Endothelial cell of umbilical vein (primary cell): ENCODE data around the gene ROPN1L. TPM values are rescaled to one million over a fixed set of nuclear protein-coding genes. Genes with fewer than 3 reads are reported as not detected.

Source experiments
- BruUV-seq: library from RNA; stranded (reverse); fragments of 400-500 nt; replicated peaks from 2 replicates; lab custom pipeline; 2021; lab: Mats Ljungman, UMichigan
- CTCF ChIA-PET: fragments of 300-600, 350-600 bp; sonication (Branson Sonifier 250); formaldehyde crosslinking; loops from one replicate; lab custom pipeline; 2021; ENCODE audit warnings: antibody characterized with exemption, inconsistent platforms; lab: Charles Lee
- POLR2A ChIA-PET: fragments of 300-600, 350-600 bp; sonication (Branson Sonifier 250); formaldehyde crosslinking; loops from one replicate; lab custom pipeline; 2021; ENCODE audit warnings: antibody characterized with exemption, inconsistent platforms; lab: Charles Lee
- DNase-seq: peaks from one replicate; pipeline ENCODE4 v3.0.0-alpha.2; 2011; ENCODE audit warnings: low read depth, low spot score
- FAIRE-seq: peaks from 2 replicates; lab custom pipeline; 2011; peaks lifted over from hg19 to GRCh38; lab: Jason Lieb, UNC
- H2AFZ ChIP-seq: 2 replicates; pipeline ENCODE4 v1.6.0; 2012; ENCODE audit warnings: low read depth, low read length, control low read depth, inconsistent platforms
- H3K27ac ChIP-seq: 2 replicates; pipeline ENCODE4 v1.5.1; 2011; ENCODE audit warnings: low read depth, mild to moderate bottlenecking, control low read depth, low read length, moderate library complexity; ENCODE audit not compliant: insufficient read depth
- H3K27me3 ChIP-seq, 2 experiments: 2 replicates each; pipeline versions ENCODE4 v1.6.0 to v1.6.1; 2011; ENCODE audit warnings: low read length in 2 of 2, mixed read lengths in 1 of 2; ENCODE audit not compliant: control insufficient read depth in 2 of 2, insufficient read depth in 2 of 2
- H3K36me3 ChIP-seq, 2 experiments: 2 replicates in 1 of 2; 3 replicates in 1 of 2; pipeline ENCODE4 v1.5.1; 2011; ENCODE audit warnings: low read length in 2 of 2, mild to moderate bottlenecking in 1 of 2, moderate library complexity in 1 of 2; ENCODE audit not compliant: control insufficient read depth in 2 of 2, insufficient read depth in 2 of 2; ENCODE audit errors: extremely low read depth in 1 of 2
- H3K4me1 ChIP-seq: 3 replicates; pipeline ENCODE4 v1.5.1; 2011; ENCODE audit warnings: mild to moderate bottlenecking, low read length; ENCODE audit not compliant: control insufficient read depth, insufficient read depth; ENCODE audit errors: extremely low read depth
- H3K4me2 ChIP-seq: 2 replicates; pipeline ENCODE4 v1.6.1; 2011; ENCODE audit warnings: low read length, control low read depth, mixed read lengths; ENCODE audit not compliant: insufficient read depth
- H3K4me3 ChIP-seq, 3 experiments: fragments of 200-600 bp in 1 of 3; sonication (generic), shearing (Covaris generic) in 1 of 3; replicated peaks in 1 of 3; 2 replicates each; pipeline ENCODE4 v1.5.1; 2011 to 2016; ENCODE audit warnings: control low read depth in 3 of 3, low read length in 3 of 3, mild to moderate bottlenecking in 2 of 3, inconsistent platforms in 1 of 3, low read depth in 1 of 3, moderate library complexity in 1 of 3; ENCODE audit not compliant: insufficient read depth in 1 of 3
- H3K79me2 ChIP-seq: 2 replicates; pipeline ENCODE4 v1.6.0; 2012; ENCODE audit warnings: low read length, inconsistent platforms; ENCODE audit not compliant: control insufficient read depth, insufficient read depth
- H3K9ac ChIP-seq: replicated peaks from 2 replicates; pipeline ENCODE3; 2011; ENCODE audit warnings: low read length, control low read depth; ENCODE audit not compliant: insufficient read depth; ENCODE audit errors: extremely low read depth
- H3K9me1 ChIP-seq: replicated peaks from 3 replicates; pipeline ENCODE4 v1.6.0; 2011; ENCODE audit warnings: mild to moderate bottlenecking, low read length; ENCODE audit not compliant: control insufficient read depth, insufficient read depth; ENCODE audit errors: extremely low read depth
- H3K9me3 ChIP-seq: replicated peaks from 2 replicates; pipeline ENCODE4 v1.5.1; 2012; ENCODE audit warnings: low read length, inconsistent platforms; ENCODE audit not compliant: control insufficient read depth, insufficient read depth
- H4K20me1 ChIP-seq: replicated peaks from 2 replicates; pipeline ENCODE3; 2011; ENCODE audit warnings: mild to moderate bottlenecking, low read length; ENCODE audit not compliant: control insufficient read depth, insufficient read depth; ENCODE audit errors: extremely low read depth
- EZH2 ChIP-seq: IDR thresholded peaks from 2 replicates; pipeline ENCODE4 v1.6.1; 2012; ENCODE audit warnings: borderline replicate concordance, low read depth, mild to moderate bottlenecking, moderate library complexity, low read length, inconsistent platforms; ENCODE audit not compliant: severe bottlenecking
- FOS ChIP-seq: IDR thresholded peaks from 2 replicates; pipeline ENCODE4 v1.6.1; 2011; ENCODE audit warnings: mild to moderate bottlenecking, low read length, moderate library complexity, borderline replicate concordance; ENCODE audit not compliant: insufficient read depth
- GATA2 ChIP-seq: IDR thresholded peaks from 2 replicates; pipeline ENCODE4 v1.7.0; 2011; ENCODE audit warnings: low read depth, mild to moderate bottlenecking, moderate library complexity, mixed read lengths, low read length; ENCODE audit not compliant: insufficient read length, insufficient read depth
- JUN ChIP-seq: IDR thresholded peaks from 2 replicates; pipeline ENCODE4 v1.6.1; 2011; ENCODE audit warnings: borderline replicate concordance, low read depth; ENCODE audit not compliant: insufficient read length, insufficient read depth
- MYC ChIP-seq: IDR thresholded peaks from one replicate; pipeline ENCODE4 v1.6.1; 2011; ENCODE audit warnings: mild to moderate bottlenecking, low read depth, low read length
- POLR2A ChIP-seq: IDR thresholded peaks from 2 replicates; pipeline ENCODE4 v1.6.1; 2012; ENCODE audit warnings: low read depth, mild to moderate bottlenecking, control low read depth, low read length
- POLR2AphosphoS5 ChIP-seq: IDR thresholded peaks from 2 replicates; pipeline ENCODE4 v1.6.1; 2012; ENCODE audit warnings: low read depth, mild to moderate bottlenecking, control low read depth, low read length, moderate library complexity; ENCODE audit not compliant: insufficient read depth
- dilution Hi-C: fragments of 300-500 bp; cut with MboI; formaldehyde crosslinking; loops from one replicate; pipeline ENCODE4 v1.15.0; 2019; ENCODE audit warnings: low sequenced_read_pairs; ENCODE audit not compliant: extremely low pct_ligation_motif_present
- intact Hi-C: fragments of 100-400 bp; cut with micrococcal nuclease; formaldehyde crosslinking; loops from one replicate; pipeline ENCODE4 v1.10.0; 2022
- polyA plus RNA-seq, 4 experiments: library from polyadenylated mRNA; depleted of rRNA in 3 of 4; stranded (reverse) in 3 of 4; unstranded in 1 of 4; fragments of >200 nt; gene quantifications; 2 replicates each; pipeline versions ENCODE4 v1.2.1 to v1.2.3, GENCODE V29; 2011 to 2012; ENCODE audit warnings: missing spikeins in 1 of 4
- total RNA-seq: library from RNA; stranded (reverse); gene quantifications from 2 replicates; pipeline ENCODE4 v1.2.3, GENCODE V29; 2021
- TF ChIP-seq, protein P1 (sequence below), 2 donors: IDR thresholded peaks; 1 replicate in 1 of 2; 2 replicates in 1 of 2; pipeline ENCODE4 v1.5.1; 2011; ENCODE audit warnings: low read length in 2 of 2, mild to moderate bottlenecking in 2 of 2, moderate library complexity in 2 of 2, control low read depth in 1 of 2, inconsistent platforms in 1 of 2, low read depth in 1 of 2; ENCODE audit not compliant: insufficient read depth in 1 of 2; ENCODE audit errors: extremely low read depth in 1 of 2
- TF ChIP-seq, protein P2 (sequence below): IDR thresholded peaks from 2 replicates; pipeline ENCODE4 v1.6.1; 2011; ENCODE audit not compliant: insufficient read depth, insufficient read length

Gene ROPN1L
- total and polyA plus RNA-seq, 2 donors (not counting 3 experiments of a cell fraction or from before 2014, with no cell fraction given) = 0.30 to 0.60 TPM

DNA sequence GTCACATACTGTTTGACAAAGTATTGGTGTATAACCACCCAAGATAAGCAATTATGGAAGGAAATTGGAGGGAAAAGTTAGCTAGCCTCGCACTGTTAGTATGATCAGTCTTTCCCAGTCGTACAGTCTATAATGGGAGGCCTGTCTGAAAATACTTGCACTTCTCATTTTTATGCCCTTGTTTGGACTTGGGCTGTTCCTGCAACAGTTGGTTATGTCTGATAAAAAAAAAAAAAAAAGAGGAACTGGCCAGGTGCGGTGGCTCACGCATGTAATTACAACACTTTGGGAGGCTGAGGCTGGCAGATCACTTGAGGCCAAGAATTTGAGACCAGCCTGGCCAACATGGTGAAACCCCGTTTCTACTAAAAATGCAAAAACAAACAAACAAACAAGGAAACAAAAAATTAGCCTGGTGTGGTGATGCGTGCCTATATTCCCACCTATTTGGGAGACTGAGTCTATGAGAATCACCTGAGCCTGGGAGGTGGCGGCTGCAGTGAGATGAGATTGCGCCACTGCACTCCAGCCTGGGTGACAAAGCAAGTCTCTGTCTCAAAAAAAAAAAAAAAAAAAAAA, 63.9 kb downstream of the ROPN1L start:
- no peak overlapping the region for H2AFZ ChIP-seq
- no peak overlapping the region for H3K27ac ChIP-seq
- TF ChIP-seq GATA2 = no peak
- no peak for TF ChIP-seq FOS
- TF ChIP-seq POLR2AphosphoS5 = no peak
- no peak for TF ChIP-seq MYC
- no peak for TF ChIP-seq JUN
- no peak for TF ChIP-seq POLR2A
- TF ChIP-seq, protein P1, sequence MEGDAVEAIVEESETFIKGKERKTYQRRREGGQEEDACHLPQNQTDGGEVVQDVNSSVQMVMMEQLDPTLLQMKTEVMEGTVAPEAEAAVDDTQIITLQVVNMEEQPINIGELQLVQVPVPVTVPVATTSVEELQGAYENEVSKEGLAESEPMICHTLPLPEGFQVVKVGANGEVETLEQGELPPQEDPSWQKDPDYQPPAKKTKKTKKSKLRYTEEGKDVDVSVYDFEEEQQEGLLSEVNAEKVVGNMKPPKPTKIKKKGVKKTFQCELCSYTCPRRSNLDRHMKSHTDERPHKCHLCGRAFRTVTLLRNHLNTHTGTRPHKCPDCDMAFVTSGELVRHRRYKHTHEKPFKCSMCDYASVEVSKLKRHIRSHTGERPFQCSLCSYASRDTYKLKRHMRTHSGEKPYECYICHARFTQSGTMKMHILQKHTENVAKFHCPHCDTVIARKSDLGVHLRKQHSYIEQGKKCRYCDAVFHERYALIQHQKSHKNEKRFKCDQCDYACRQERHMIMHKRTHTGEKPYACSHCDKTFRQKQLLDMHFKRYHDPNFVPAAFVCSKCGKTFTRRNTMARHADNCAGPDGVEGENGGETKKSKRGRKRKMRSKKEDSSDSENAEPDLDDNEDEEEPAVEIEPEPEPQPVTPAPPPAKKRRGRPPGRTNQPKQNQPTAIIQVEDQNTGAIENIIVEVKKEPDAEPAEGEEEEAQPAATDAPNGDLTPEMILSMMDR (IDR thresholded peaks at IDR 0.05; ENCODE audit: extremely low read depth in 1 of 2, insufficient read depth in 1 of 2, low read depth in 1 of 2, low read length in 2 of 2) = no peak
- TF ChIP-seq, protein P2, sequence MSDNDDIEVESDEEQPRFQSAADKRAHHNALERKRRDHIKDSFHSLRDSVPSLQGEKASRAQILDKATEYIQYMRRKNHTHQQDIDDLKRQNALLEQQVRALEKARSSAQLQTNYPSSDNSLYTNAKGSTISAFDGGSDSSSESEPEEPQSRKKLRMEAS = no peak
- TF ChIP-seq EZH2 = no peak
- POLR2A ChIA-PET = no interaction called here
- H3K4me1 ChIP-seq = peaks cover 2% of the 10 kb centered on the region
- no peak for DNase-seq
- dilution Hi-C loops = no loop called here
- no peak overlapping the region for H3K9ac ChIP-seq
- FAIRE-seq = no peak
- no peak overlapping the region for H3K4me3 ChIP-seq
- H3K9me3 ChIP-seq = no peaks in the 10 kb centered on the region
- no peaks in the 10 kb centered on the region for H4K20me1 ChIP-seq
- no TSS peak for BruUV-seq
- no peaks in the 10 kb centered on the region for H3K27me3 ChIP-seq
- H3K36me3 ChIP-seq = no peaks in the 10 kb centered on the region
- CTCF ChIA-PET = no interaction called here
- H3K4me2 ChIP-seq = no peak overlapping the region
- intact Hi-C loops = no loop called here
- no peaks in the 10 kb centered on the region for H3K79me2 ChIP-seq
- no peaks in the 10 kb centered on the region for H3K9me1 ChIP-seq
